HepG2 (cell line): ENCODE measurements around the gene RAPGEFL1. TPM values are rescaled to one million over a fixed set of nuclear protein-coding genes. Genes with fewer than 3 reads are reported as not detected.

Experiments used
- E2F2 ChIP-seq: sonication (generic); formaldehyde crosslinking; IDR thresholded peaks from 2 replicates; pipeline ENCODE4 v1.4.0; 2020; ENCODE audit warnings: missing genetic modification reagents, borderline replicate concordance
- ELF4 ChIP-seq: sonication (generic); formaldehyde crosslinking; IDR thresholded peaks from 2 replicates; pipeline ENCODE4 v1.5.0; 2020; ENCODE audit warnings: missing genetic modification reagents, mild to moderate bottlenecking, moderate library complexity, borderline replicate concordance
- HIVEP1 ChIP-seq: sonication (generic); formaldehyde crosslinking; IDR thresholded peaks from 2 replicates; pipeline ENCODE4 v1.4.0; 2020; ENCODE audit warnings: mild to moderate bottlenecking, missing genetic modification reagents
- MYPOP ChIP-seq: sonication (generic); formaldehyde crosslinking; IDR thresholded peaks from 2 replicates; pipeline ENCODE4 v1.8.1; 2023; ENCODE audit warnings: mild to moderate bottlenecking, moderate library complexity, missing genetic modification reagents
- PBX3 ChIP-seq: sonication (generic); formaldehyde crosslinking; IDR thresholded peaks from 2 replicates; pipeline ENCODE4 v1.8.1; 2023; ENCODE audit warnings: missing genetic modification reagents, inconsistent platforms, borderline replicate concordance
- RBAK ChIP-seq: sonication (generic); formaldehyde crosslinking; IDR thresholded peaks from 2 replicates; pipeline ENCODE4 v1.5.1; 2020; ENCODE audit warnings: mild to moderate bottlenecking, missing genetic modification reagents
- SAP130 ChIP-seq: IDR thresholded peaks from 2 replicates; pipeline ENCODE4 v1.6.1; 2016; ENCODE audit warnings: low read depth
- SRSF9 ChIP-seq: fragments of 200-400 bp; formaldehyde crosslinking; IDR thresholded peaks from 2 replicates; pipeline ENCODE4 v1.6.1; 2018; ENCODE audit warnings: borderline replicate concordance, mild to moderate bottlenecking, low read depth, low read length; ENCODE audit not compliant: insufficient read depth, poor library complexity, severe bottlenecking
- XBP1 ChIP-seq: sonication (generic); formaldehyde crosslinking; IDR thresholded peaks from 2 replicates; pipeline ENCODE4 v1.5.0; 2020; ENCODE audit warnings: missing genetic modification reagents
- ZNF10 ChIP-seq: sonication (generic); formaldehyde crosslinking; IDR thresholded peaks from 2 replicates; pipeline ENCODE4 v1.4.0; 2020; ENCODE audit warnings: mild to moderate bottlenecking, low read depth, missing genetic modification reagents, borderline replicate concordance
- ZNF296 ChIP-seq: sonication (generic); formaldehyde crosslinking; conservative IDR thresholded peaks from 2 replicates; pipeline ENCODE4 v1.5.0; 2020; ENCODE audit warnings: mild to moderate bottlenecking, missing genetic modification reagents
- ZNF318 ChIP-seq: sonication (generic); formaldehyde crosslinking; IDR thresholded peaks from 2 replicates; pipeline ENCODE4 v1.4.0; 2020; ENCODE audit warnings: mild to moderate bottlenecking, missing genetic modification reagents
- ZNF354B ChIP-seq: sonication (generic); formaldehyde crosslinking; IDR thresholded peaks from 2 replicates; pipeline ENCODE4 v1.8.0; 2022; ENCODE audit warnings: mild to moderate bottlenecking, missing genetic modification reagents
- ZNF484 ChIP-seq: sonication (generic); formaldehyde crosslinking; IDR thresholded peaks from 2 replicates; pipeline ENCODE4 v1.5.1; 2020; ENCODE audit warnings: mild to moderate bottlenecking, low read depth, missing genetic modification reagents, borderline replicate concordance
- ZNF496 ChIP-seq: sonication (generic); formaldehyde crosslinking; IDR thresholded peaks from 2 replicates; pipeline ENCODE4 v1.8.1; 2023; ENCODE audit warnings: mild to moderate bottlenecking, moderate library complexity, missing genetic modification reagents; ENCODE audit not compliant: insufficient replicate concordance
- ZNF652 ChIP-seq: IDR thresholded peaks from 2 replicates; pipeline ENCODE4 v1.6.1; 2016; ENCODE audit warnings: low read depth, borderline replicate concordance
- polyA plus RNA-seq, 8 experiments: library from polyadenylated mRNA; depleted of rRNA in 3 of 8; stranded (reverse) in 7 of 8; unstranded in 1 of 8; fragments of >200 nt; fragmentation: Illumina TruSeq in 4 of 8; extraction: Trizol in 4 of 8; gene quantifications; 2 replicates each; pipeline versions ENCODE4 v1.2.1 to v1.2.3, GENCODE V29; 2011 to 2016; ENCODE audit warnings: low read depth in 4 of 8, missing spikeins in 1 of 8, mixed read lengths in 1 of 8; ENCODE audit not compliant: insufficient read depth in 1 of 8
- total RNA-seq, 5 experiments: library from RNA; depleted of rRNA; stranded (reverse); fragments of >200 nt; fragmentation: Illumina TruSeq; extraction: Trizol; gene quantifications; 2 replicates each; pipeline ENCODE4 v1.2.3, GENCODE V29; 2016; ENCODE audit warnings: low read depth in 1 of 5

The RAPGEFL1 gene
- total and polyA plus RNA-seq, 2 of the 13 experiments (the other 11 are each of a cell fraction or from before 2014, with no cell fraction given), result 4.5 to 7.8 TPM

- TF ChIP-seq ZNF318 (CRISPR knock-in tag), result no peak
- no peak for TF ChIP-seq ZNF484
- TF ChIP-seq SAP130 (CRISPR knock-in tag), result peak; percentile 69
- TF ChIP-seq SRSF9, result no peak
- no peak for TF ChIP-seq ZNF10
- TF ChIP-seq RBAK (CRISPR knock-in tag), result peak; percentile 18; the same call in 1 of the 2 replicates
- TF ChIP-seq HIVEP1 (CRISPR knock-in tag), result no peak; the same call in 1 of the 2 replicates
- TF ChIP-seq ZNF354B (CRISPR knock-in tag), result no peak
- no peak for TF ChIP-seq E2F2 (CRISPR knock-in tag)
- no peak for TF ChIP-seq ZNF496 (CRISPR knock-in tag)
- TF ChIP-seq MYPOP (CRISPR knock-in tag), result peak; percentile 90
- TF ChIP-seq XBP1 (CRISPR knock-in tag), result no peak
- no peak for TF ChIP-seq ZNF296
- no peak for TF ChIP-seq ZNF652 (CRISPR knock-in tag)
- TF ChIP-seq PBX3 (CRISPR knock-in tag), result no peak
- TF ChIP-seq ELF4 (CRISPR knock-in tag), result no peak
Observed at GRCh38 chr17:40191237-40192208, 14.3 kb downstream of the RAPGEFL1 start (continued).
